Choroid plexus epithelial cell (primary cell): ENCODE data around the gene TFCP2.
A peak's percentile ranks its signal among the peaks of the same experiment; 100 is the strongest.

Experiments
- DNase-seq: peaks from one replicate; pipeline ENCODE4 v3.0.0-alpha.2; 2010; ENCODE audit warnings: low read depth
- H3K4me3 ChIP-seq: 2 replicates; pipeline ENCODE4 v1.5.1; 2011; ENCODE audit warnings: low read depth, mild to moderate bottlenecking, control low read depth, low read length, moderate library complexity
- CTCF ChIP-seq: conservative IDR thresholded peaks from 2 replicates; pipeline ENCODE4 v1.5.1; 2011; ENCODE audit warnings: low read depth, mild to moderate bottlenecking, control low read depth, inconsistent platforms, low read length, moderate library complexity

TFCP2 gene

GRCh38 chr12:51131745-51132521 is 41.0 kb downstream of the TFCP2 start:
- TF ChIP-seq CTCF, result no peak
- no peak for DNase-seq
- no peak overlapping the region for H3K4me3 ChIP-seq

GRCh38 chr12:51128919-51129318 is 44.0 kb downstream of the TFCP2 start:
- no peak overlapping the region for H3K4me3 ChIP-seq
- DNase-seq, result peak; percentile 52
- TF ChIP-seq CTCF, result no peak

GRCh38 chr12:51127050-51127729 is 45.7 kb downstream of the TFCP2 start:
- peak; percentile 60 for DNase-seq
- no peak for TF ChIP-seq CTCF
- H3K4me3 ChIP-seq, result no peak overlapping the region

GRCh38 chr12:51126297-51126696 is 46.6 kb downstream of the TFCP2 start:
- TF ChIP-seq CTCF, result no peak
- no peak overlapping the region for H3K4me3 ChIP-seq

GRCh38 chr12:51124504-51124903 is 48.4 kb downstream of the TFCP2 start:
- no peak for TF ChIP-seq CTCF
- DNase-seq, result no peak
- H3K4me3 ChIP-seq, result no peak overlapping the region

More at GRCh38 chr12:51126297-51126696, 46.6 kb downstream of the TFCP2 start:
- DNase-seq, result no peak

GRCh38 chr12:51122844-51123243 is 50.1 kb downstream of the TFCP2 start:
- TF ChIP-seq CTCF, result no peak
- peak; percentile 8 for DNase-seq
- no peak overlapping the region for H3K4me3 ChIP-seq

GRCh38 chr12:51118706-51119105 is 54.2 kb downstream of the TFCP2 start:
- DNase-seq, result peak; percentile 13
- H3K4me3 ChIP-seq, result no peak overlapping the region
- no peak for TF ChIP-seq CTCF
